ENCODE results near the gene CWH43. TPM values are rescaled to one million over a fixed set of nuclear protein-coding genes. Genes with fewer than 3 reads are reported as not detected.
"Not testable (repeated sequence)": the region's sequence is repeated elsewhere in the genome, so short reads cannot be mapped to it uniquely, and the experiment has no call there.

The CWH43 gene
- polyA plus RNA-seq, 12 donors, result 0.11 to 3.1 (median 2.1) TPM; not detected in 8

DNA sequence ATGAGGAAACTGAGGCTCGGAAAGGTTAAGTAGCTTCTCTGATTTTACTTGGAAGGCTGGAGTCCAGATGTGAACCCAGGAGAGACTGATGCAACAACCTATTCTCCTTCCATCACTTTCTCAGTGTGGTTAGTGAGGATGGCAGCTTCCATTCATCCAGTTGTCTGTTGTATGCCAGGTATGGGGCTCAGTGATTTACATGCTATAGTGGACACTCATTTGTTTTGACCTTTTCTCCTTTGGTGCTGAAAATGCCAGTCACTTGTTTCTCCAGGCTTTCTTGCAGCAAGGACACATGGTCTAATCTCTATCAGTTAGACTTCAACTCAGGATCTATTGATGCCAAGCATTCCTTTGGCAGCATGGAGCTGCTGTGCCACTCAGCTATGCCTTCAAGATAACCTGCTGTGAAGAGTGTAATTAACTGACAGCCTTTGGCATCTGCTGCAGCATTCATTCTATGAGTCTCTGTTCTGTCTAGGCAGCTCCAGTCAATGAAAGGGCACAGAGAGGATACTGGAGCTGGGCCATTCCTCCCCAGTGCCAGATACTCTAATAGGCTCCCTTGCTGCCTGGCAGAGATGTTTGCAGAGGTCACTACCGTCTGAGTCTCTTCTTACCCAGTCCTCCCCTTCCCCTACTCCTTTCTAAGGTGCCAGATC, 11.0 kb upstream of the CWH43 start:
- no peak for DNase-seq

DNA sequence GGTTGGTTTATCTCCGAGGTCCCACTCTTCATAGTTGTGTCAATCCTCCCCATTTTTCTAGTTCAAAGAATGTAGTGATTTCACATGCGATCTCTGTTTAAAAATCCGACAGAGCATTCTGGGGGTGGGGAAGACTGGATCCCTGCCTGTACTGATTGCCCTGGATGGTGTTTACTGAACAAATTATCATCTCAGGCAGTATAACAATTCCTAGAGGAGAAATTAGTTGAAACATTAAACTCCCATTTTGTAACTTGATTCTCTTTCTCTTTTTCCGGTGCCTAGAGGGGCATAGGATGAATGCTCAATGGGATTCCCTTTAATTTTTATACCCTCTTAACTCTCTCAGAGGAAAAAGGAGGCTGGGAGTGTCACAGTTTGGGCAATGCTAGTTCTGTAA, 10.0 kb upstream of the CWH43 start:
- DNase-seq, result no peak

DNA sequence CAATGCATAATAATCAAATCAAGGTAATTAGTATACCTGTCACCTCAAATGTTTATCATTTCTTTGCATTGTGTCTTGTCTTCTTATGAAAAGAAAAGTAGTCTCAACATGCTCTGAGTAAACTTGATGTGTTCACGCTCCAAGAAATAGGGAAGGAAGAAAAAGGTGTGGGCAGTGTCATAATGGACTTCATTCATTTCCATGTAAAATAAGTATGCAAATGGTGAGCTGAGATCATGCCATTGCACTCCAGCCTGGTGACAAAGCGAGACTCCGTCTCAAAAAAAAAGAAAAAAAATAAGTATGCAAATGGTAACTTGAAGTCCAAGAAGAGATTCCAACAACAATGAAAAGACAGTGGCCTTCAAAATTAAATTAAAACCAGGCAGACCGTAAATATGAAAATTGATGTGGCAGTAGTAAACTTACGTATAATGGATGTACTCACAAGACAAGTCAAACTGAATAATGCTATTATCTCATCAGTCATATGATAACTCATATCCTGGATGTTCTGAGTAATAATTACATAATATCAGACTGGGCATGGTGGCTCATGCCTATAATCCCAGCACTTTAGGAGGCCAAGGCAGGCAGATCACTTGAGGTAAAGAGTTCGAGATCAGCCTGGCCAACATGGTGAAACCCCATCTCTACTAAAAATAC, 6.0 kb upstream of the CWH43 start:
- no peak for DNase-seq

DNA sequence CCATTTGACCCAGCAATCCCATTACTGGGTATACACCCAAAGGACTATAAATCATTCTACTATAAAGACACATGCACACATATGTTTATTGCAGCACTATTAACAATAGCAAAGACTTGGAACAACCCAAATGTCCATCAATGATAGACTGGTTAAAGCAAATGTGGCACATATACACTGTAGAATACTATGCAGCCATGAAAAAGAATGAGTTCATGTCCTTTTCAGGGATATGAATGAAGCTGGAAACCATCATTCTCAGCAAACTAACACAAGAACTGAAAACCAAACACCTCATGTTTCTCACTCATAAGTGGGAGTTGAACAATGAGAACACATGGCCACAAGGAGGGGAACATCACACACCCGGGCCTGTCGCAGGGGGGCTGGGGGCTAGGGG, 2.1 kb upstream of the CWH43 start:
- not testable (repeated sequence) for DNase-seq

DNA sequence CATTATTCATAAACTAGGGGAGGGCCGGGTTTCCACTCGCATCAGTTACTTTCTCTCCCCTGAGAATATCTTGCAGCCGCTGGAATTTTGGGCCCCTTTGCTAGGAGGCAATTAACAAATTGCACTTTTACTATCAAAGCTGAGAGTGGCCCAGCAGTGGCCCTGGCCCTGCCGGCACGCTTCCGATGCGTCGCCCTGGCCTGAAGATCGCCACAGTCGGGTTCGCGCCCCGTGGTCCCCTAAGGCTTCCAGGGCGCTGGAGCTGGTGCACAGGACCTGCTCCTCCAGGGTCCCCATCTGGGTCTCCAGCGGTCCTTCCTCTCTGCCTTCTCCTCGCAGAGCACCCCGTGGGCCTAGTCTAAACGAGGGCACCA, 486 bp upstream of the CWH43 start:
- DNase-seq, result no peak

DNA sequence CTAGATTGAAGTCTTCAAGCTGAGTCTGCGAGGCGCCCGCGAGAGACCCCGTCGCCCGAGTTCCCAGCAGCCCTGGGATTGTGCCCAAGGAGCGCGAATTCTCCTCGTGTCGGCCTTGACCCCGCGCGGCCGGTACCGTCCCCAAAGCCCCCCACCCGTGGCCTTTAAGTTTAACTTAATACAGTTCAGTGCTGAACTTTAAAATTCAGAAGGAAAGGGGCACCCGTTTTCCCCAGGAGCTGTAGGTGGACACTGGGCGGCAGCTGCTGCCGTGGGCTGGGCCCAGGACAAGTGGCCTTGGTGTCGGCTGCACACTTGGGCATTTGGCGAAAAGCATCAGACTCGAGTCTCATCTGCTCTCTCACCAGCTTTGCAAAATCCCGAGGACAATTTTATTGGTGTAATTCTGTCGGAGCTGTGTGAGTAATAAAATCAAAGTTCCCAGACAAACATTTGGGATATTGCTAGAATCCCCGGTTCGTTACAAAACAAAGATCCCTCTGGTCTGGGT, 634 bp downstream of the CWH43 start:
- DNase-seq, result no peak

DNA sequence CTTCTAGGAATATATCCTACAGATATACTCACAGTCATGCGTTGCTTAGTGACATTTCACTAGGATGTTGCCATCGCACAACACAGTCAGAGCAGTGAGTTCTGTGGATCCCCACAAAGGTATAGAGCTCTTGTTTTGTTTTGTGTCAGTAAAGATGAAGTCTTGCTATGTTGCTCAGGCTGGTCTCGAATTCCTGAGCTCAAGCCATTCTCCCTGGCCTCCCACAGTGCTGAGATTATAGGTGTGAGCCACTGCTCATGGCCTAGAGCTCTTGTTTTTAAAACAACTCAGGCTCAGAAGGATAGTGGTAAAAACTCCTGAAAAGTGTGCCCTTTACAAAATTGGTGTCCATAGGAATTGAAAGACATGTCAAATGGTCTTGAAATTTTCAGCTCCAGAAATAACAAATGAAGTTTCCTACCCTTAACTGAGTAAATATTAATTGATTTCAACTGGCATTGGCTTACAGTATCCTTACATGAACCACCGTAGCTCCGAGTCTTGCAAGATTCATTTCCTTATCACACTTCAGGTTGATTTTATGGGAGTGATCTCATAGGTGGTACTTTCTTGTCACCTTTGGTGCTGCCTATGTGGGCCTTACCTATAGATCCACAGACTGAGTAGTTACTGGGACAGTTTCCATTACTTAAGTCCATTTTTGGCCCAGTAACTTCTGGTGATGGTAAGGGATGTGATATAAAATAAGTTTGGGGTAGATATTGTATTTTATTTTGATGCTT, 3.6 kb downstream of the CWH43 start:
- no peak for DNase-seq

DNA sequence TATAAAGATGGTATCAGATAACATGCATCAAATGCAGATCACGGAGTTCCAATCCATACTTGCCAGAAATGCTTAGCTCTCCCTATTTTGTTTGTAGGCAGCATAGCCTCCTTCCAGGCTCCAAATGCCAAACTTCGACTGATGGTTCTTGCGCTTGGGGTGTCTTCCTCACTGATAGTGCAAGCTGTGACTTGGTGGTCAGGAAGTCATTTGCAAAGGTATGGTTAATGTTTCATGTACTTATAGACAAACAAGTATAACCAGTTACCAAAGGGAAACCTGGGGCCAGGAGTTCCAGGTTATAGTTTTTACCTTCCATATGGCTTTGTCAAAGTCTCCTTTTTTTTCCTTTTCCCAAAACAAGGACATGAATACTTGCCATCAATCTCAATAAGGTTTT, 5.3 kb downstream of the CWH43 start:
- DNase-seq, result no peak

DNA sequence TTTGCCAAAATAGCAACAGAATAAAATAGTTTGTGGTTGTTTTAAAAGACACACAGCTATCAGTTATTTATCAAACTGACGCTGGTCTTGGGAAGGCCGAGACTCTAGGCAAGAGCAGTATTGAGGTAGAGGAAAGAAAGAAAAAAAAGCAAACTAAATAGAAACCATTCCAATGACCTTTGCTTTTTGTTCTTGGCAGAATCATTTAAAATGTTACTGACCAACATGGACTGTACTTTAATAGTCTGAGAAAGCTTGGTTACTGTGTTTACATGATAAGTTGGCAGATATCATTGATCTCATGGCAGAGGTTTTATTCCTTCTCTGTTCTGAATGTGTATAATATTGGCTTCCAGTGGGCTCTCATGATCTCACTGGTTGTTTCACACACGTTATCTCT, 11.9 kb downstream of the CWH43 start:
- no peak for DNase-seq

DNA sequence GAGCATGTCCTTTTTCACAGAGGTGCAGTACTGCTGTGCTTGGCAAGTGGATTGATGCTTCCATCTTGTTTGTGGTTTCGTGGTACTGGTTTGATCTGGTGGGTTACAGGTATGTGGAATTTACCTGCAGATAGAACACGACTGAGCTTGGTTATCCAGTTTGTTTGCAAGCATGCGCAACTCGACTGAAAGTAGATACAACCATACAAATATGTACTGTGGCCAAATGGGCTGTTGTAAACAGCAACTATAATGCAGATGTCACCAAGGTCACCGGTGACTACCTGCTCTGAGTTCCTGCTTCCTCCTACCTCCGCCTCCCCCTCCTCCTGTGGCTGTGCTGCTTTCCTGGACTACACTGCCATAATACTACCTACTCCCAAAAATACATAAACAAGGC, 12.4 kb downstream of the CWH43 start:
- no peak for DNase-seq

DNA sequence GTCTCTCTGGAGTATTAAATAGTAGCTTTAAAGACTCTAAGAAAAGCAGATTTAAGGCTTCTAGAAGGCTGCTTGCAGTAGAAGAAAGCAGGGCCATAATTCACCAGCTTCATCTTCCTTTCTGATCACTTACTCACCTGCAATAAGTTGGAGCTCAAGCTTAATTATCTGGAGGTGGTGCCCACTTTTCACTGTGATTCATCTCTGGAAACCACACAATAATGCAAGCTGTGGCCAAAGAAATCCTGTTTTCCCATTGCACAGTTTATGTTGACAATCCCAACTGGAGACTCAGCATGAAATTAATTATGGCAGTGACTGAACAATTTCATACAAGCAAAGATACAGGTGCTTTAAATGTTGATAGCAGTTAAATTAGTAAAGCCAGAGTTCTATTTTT, 14.7 kb downstream of the CWH43 start:
- no peak for DNase-seq

DNA sequence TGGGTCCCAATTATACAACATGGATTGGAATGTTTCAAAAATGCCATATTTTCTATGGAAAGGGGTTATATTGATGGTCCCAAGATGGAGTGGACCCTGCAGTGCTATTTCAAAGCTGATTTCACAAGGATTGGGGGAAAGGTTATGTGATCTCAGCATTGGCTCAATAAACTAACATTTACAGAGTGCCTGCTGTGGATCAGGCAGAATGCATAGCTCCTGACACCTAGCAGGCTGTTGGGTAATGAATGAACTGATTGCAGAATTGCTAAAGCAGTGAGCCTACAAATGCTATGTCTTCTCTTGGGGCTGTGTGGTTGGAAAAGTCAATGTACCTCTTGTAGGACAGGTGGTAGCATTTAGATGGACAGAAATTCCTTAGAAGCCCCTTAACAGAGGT, 16.9 kb downstream of the CWH43 start:
- DNase-seq, result no peak

DNA sequence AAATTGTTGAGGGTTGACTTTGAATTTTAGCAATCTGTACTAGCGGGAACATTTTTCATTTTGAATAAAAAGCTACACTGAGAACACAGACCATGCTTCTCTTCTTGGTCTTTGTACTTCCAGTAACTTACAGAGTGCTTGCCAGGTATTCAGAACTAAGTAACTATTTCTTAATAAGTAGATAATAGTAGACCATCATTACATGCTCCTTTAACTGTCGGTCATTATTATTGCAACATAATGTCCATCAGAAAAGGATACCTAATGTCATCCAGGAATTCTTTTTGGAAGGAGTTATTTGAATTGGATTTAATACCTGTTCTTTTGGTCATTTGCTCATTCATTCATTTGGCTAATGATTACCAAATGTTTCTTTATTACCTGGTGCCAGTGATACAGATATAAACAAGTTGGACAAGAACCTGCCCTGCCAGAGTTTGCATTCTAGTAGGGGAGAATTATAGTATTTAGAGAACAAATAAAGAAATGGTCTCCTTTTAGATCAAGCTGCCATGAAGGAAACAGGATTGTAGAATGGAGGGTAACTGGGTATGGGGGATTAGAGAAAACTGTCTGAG, 32.7 kb downstream of the CWH43 start:
- no peak for DNase-seq

DNA sequence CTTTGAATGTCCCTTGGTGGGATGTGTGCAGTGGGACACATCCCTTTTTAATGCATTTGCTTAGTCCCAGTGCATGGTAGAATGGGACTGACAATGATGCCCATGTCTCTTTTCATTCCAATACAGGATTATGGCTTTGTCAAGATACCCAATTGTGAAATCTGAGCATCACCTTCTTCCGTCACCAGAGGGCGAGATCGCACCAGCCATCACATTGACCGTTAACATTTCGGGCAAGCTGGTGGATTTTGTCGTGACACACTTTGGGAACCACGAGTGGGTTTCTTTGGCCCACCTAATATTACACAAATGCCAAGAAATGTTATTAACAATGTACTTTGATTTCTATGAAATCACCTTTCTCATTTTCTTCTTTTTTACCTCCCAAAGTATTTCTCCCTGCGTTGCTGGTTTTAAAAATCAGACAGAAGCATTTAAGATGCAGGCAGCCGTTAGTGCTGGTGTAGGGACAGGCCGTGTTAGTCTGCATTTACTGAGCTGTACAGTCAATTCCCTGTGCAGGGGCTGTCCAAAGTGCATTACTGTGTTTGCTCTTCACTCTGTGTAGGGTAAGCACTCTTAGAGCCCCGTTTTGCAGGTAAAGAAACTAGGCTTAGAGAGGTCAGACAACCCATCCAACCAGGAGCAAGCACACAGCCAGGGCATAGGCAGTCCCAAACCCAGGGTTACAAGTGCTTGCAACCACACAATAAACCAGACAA, 46.5 kb downstream of the CWH43 start:
- no peak for DNase-seq

DNA sequence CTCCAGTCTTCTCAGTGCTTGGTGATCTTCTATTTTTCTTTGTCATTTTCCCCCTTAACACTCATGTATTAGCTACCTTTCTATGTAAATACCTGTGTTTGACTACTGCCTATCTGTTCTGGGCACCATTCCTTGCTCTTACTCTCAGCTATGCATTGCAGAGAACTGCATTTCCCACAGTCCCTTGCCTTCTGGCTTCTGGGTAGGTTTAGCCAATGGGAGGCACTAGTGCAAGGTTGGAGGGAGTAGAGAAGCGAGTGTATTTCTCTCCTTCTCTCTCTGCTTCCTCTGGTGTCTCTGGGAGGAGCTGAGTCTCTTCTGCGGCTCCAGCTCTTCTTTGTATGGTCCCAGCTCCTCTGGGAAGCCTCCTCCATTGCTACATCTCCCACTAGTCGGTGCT, 50.5 kb downstream of the CWH43 start:
- DNase-seq, result no peak

DNA sequence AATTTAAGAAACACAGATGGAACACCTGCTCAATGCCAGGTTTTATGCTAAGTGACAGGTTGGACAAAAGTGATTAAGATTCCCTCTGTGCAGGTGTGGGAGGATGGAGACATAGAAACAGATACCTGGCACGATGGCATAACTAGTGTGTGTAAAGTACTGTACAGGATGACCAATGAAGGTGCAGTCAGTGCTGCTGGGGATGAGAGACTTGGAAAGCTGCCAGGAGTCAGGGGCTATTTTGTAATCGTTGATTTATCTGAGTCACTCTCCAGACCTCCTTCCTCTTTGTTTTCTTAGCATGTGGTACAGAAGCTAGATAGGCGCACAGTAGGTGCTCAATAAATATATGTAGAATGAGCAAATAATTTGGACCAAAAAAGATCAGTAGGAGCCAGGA, 58.2 kb downstream of the CWH43 start:
- no peak for DNase-seq

DNA sequence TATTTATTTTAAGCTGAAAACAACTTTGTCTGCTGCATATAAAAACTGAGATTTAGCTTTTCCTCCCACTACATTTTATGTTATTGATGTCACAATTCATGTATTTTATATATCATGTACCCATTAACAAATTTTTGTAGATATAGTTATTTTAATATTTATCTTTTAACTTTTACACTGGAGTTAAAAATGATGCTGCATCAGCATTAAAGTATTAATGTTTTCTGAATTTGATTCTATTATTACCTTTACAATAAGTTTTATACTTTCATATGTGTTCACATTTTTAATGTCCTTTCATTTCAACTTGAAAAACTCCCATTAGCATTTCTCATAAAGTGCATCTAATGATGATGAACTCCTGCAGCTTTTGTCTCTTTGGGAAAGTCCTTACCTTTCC, 72.2 kb downstream of the CWH43 start:
- DNase-seq, result no peak

DNA sequence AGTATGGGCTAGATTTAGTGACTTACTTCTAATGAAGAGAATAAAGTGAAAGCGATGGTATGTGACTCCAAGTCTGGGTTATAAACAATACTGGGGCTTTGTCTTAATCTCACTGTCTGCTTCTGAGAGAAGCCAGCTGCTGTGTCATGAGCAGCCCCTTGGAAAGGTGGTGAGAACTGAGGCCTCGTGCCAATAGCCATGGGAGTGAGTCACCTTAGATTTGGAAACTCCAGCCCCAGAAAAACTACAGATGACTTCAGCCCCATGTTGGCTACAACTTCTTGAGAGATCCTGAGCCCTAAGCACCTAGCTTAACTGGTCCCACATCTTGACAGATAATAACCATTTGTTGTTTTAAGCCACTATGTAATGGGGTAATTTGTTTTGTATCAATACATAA, 77.6 kb downstream of the CWH43 start:
- DNase-seq, result no peak

DNA sequence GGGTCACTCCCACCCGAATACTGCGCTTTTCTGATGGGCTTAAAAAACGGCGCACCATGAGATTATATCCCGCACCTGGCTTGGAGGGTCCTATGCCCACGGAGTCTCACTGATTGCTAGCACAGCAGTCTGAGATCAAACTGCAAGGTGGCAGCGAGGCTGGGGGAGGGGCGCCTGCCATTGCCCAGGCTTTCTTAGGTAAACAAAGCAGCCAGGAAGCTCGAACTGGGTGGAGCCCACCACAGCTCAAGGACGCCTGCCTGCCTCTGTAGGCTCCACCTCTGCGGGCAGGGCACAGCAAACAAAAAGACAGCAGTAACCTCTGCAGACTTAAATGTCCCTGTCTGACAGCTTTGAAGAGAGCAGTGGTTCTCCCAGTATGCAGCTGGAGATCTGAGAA, 86.1 kb downstream of the CWH43 start:
- DNase-seq, result not testable (repeated sequence)

DNA sequence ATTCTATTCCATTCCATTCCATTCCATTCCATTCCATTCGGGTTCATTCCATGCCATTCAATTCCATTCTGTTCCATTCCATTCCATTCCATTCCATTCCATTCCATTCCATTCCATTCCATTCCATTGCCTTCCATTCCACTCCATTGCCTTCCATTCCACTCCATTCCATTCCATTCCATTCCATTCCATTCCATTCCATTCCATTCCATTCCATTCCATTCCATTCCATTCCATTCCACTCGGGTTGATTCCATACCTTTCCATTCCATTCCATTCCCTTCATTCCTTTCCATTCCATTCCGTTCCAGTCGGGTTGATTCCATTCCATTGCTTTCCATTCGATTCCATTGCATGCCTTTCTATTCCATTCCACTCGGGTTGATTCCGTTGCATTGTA, 105.8 kb downstream of the CWH43 start:
- DNase-seq, result not testable (repeated sequence)

DNA sequence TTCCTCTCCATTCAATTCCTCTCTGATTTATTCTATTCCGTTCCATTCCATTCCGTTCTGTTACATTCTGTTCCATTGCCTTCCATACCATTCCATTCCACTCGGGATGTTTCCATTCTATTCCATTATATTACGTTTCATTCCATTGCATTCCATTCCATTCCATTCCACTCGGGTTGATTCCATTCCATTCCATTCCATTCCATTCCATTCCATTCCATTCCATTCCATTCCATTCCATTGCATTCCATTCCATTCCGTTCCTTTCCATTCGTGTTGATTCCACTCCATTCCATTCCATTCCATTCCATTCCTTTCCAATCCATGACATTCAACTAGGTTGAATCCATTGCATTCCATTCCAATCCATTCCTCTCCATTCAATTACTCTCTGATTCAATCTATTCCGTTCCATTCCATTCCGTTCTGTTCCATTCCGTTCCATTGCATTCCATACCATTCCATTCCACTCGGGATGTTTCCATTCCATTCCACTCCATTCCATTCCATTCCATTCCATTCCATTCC, 106.6 kb downstream of the CWH43 start:
- not testable (repeated sequence) for DNase-seq

DNA sequence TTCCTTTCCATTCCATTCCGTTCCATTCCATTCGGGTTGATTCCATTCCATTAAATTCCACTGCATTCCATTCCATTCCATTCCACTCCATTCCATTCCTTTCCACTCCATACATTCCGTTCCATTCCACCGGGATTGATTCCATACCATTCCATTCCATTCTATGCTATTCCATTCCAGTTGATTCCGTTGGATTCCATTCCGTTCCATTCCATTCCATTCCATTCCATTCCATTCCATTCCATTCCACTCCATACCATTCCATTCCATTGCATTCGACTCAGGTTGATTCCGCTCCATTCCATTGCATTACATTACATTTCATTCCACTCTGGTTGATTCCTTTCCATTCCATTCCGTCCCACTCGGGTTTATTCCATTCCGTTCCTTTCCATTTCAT, 110.1 kb downstream of the CWH43 start:
- not testable (repeated sequence) for DNase-seq
